IMR-90 (cell line): ENCODE data around the gene SLC6A9. TPM values are rescaled to one million over a fixed set of nuclear protein-coding genes. Genes with fewer than 3 reads are reported as not detected.

ENCODE experiments used
- ATAC-seq: fragments of 200-7000 bp; cut with Tn5 transposase; 2 replicates; pipeline ENCODE4 v1.9.1; 2020; ENCODE audit warnings: low read depth, mild to moderate bottlenecking, moderate library complexity
- BruUV-seq: library from RNA; stranded (reverse); fragments of 400-500 nt; replicated peaks from 2 replicates; lab custom pipeline; 2021; lab: Mats Ljungman, UMichigan
- CTCF ChIA-PET: fragments of 300-600 bp; formaldehyde crosslinking; extraction: SDS; loops from one replicate; lab custom pipeline; 2021; ENCODE audit warnings: antibody characterized with exemption; lab: Yijun Ruan, JAX
- POLR2A ChIA-PET: fragments of 300-600 bp; sonication (Branson Sonifier 250); formaldehyde crosslinking; loops from one replicate; lab custom pipeline; 2022; ENCODE audit warnings: antibody characterized with exemption; ENCODE audit not compliant: unreplicated experiment; lab: Charles Lee
- DNase-seq: peaks from one replicate; pipeline ENCODE4 v3.0.0; 2013
- H2AFZ ChIP-seq: replicated peaks from 2 replicates; pipeline ENCODE3; 2013; ENCODE audit warnings: low read length, mild to moderate bottlenecking; ENCODE audit not compliant: poor library complexity
- H2AK5ac ChIP-seq: 2 replicates; pipeline ENCODE4 v1.6.1; 2013; ENCODE audit warnings: low read depth, low read length, inconsistent platforms
- H2AK9ac ChIP-seq: replicated peaks from 2 replicates; pipeline ENCODE3; 2013; ENCODE audit warnings: mild to moderate bottlenecking, low read depth, low read length, moderate library complexity; ENCODE audit not compliant: poor library complexity
- H2BK120ac ChIP-seq: 2 replicates; pipeline ENCODE4 v1.6.1; 2013; ENCODE audit warnings: low read depth, low read length, inconsistent platforms
- H2BK15ac ChIP-seq: 3 replicates; pipeline ENCODE4 v1.6.1; 2013; ENCODE audit warnings: low read depth, low read length, inconsistent platforms
- H2BK20ac ChIP-seq: 2 replicates; pipeline ENCODE4 v1.6.1; 2013; ENCODE audit warnings: low read depth, mild to moderate bottlenecking, inconsistent platforms, low read length, moderate library complexity
- H2BK5ac ChIP-seq: 2 replicates; pipeline ENCODE4 v1.6.1; 2013; ENCODE audit warnings: mild to moderate bottlenecking, low read depth, low read length, inconsistent platforms; ENCODE audit not compliant: poor library complexity, severe bottlenecking
- H3K14ac ChIP-seq: replicated peaks from 2 replicates; pipeline ENCODE4 v1.6.1; 2013; ENCODE audit warnings: low read depth, low read length, inconsistent platforms
- H3K18ac ChIP-seq: 2 replicates; pipeline ENCODE4 v1.6.1; 2013; ENCODE audit warnings: low read depth, low read length, control low read depth
- H3K23ac ChIP-seq: 2 replicates; pipeline ENCODE4 v1.6.1; 2013; ENCODE audit warnings: low read depth, low read length, inconsistent platforms
- H3K27ac ChIP-seq: 2 replicates; pipeline ENCODE4 v1.5.1; 2013; ENCODE audit warnings: mild to moderate bottlenecking, control low read depth, low read length; ENCODE audit not compliant: insufficient read depth
- H3K27me3 ChIP-seq: 2 replicates; pipeline ENCODE4 v1.6.1; 2013; ENCODE audit warnings: low read length; ENCODE audit not compliant: control insufficient read depth, insufficient read depth
- H3K36me3 ChIP-seq: 2 replicates; pipeline ENCODE4 v1.6.1; 2013; ENCODE audit warnings: low read length, mixed read lengths; ENCODE audit not compliant: control insufficient read depth, insufficient read depth
- H3K4ac ChIP-seq: 2 replicates; pipeline ENCODE4 v1.6.1; 2013; ENCODE audit warnings: low read depth, low read length, inconsistent platforms
- H3K4me1 ChIP-seq: 2 replicates; pipeline ENCODE4 v1.6.1; 2013; ENCODE audit warnings: low read length, mixed read lengths; ENCODE audit not compliant: control insufficient read depth, insufficient read depth
- H3K4me2 ChIP-seq: 2 replicates; pipeline ENCODE4 v1.6.1; 2013; ENCODE audit warnings: low read depth, mild to moderate bottlenecking, control low read depth, low read length, moderate library complexity
- H3K4me3 ChIP-seq: 2 replicates; pipeline ENCODE4 v1.5.1; 2013; ENCODE audit warnings: low read depth, mild to moderate bottlenecking, control low read depth, low read length, moderate library complexity; ENCODE audit not compliant: insufficient read depth
- H3K56ac ChIP-seq: 2 replicates; pipeline ENCODE4 v1.6.1; 2013; ENCODE audit warnings: low read length, inconsistent platforms; ENCODE audit not compliant: insufficient read depth; ENCODE audit errors: extremely low read depth
- H3K79me1 ChIP-seq, 2 experiments: 2 replicates each; pipeline ENCODE4 v1.6.1; 2013; ENCODE audit warnings: low read length in 2 of 2, inconsistent platforms in 1 of 2, low read depth in 1 of 2
- H3K9ac ChIP-seq: 2 replicates; pipeline ENCODE4 v1.6.1; 2013; ENCODE audit warnings: low read depth, low read length, control low read depth
- H3K9me1 ChIP-seq: 2 replicates; pipeline ENCODE4 v1.6.1; 2013; ENCODE audit warnings: low read length, inconsistent platforms; ENCODE audit not compliant: insufficient read depth
- H3K9me3 ChIP-seq: 2 replicates; pipeline ENCODE4 v1.6.1; 2013; ENCODE audit warnings: low read length; ENCODE audit not compliant: control insufficient read depth, insufficient read depth
- H4K20me1 ChIP-seq: 2 replicates; pipeline ENCODE4 v1.6.1; 2013; ENCODE audit warnings: low read length, inconsistent platforms; ENCODE audit not compliant: insufficient read depth
- H4K5ac ChIP-seq: 2 replicates; pipeline ENCODE4 v1.6.1; 2013; ENCODE audit warnings: mild to moderate bottlenecking, low read depth, low read length, control low read depth
- H4K8ac ChIP-seq, 2 experiments: 2 replicates each; pipeline ENCODE4 v1.6.1; 2013; ENCODE audit warnings: low read depth in 2 of 2, low read length in 2 of 2, control low read depth in 1 of 2, inconsistent platforms in 1 of 2
- H4K91ac ChIP-seq: 2 replicates; pipeline ENCODE4 v1.6.1; 2013; ENCODE audit warnings: low read depth, low read length, inconsistent platforms; ENCODE audit not compliant: insufficient read depth
- RFX5 ChIP-seq: IDR thresholded peaks from 2 replicates; pipeline ENCODE4 v1.8.0; 2012; ENCODE audit warnings: low read depth, mild to moderate bottlenecking, low read length, moderate library complexity
- WGBS, 2 experiments: methylation state at CpG; one replicate each; pipeline versions ENCODE4 v1.1.5 to v1.1.7; 2013; ENCODE audit warnings: missing lambda C conversion rate in 2 of 2; ENCODE audit not compliant: insufficient read length in 1 of 2; ENCODE audit errors: extremely low coverage in 2 of 2; 5-methylcytosine and 5-hydroxymethylcytosine counted together
- dilution Hi-C: fragments of 300-500 bp; cut with HindIII; formaldehyde crosslinking; loops from one replicate; pipeline ENCODE4 v1.14.3; 2018; ENCODE audit warnings: low sequenced_read_pairs; ENCODE audit not compliant: unreplicated experiment
- in situ Hi-C: fragments of 300-500 bp; cut with MboI; formaldehyde crosslinking; loops from 3 replicates; pipeline ENCODE4 v1.14.3; 2019; ENCODE audit warnings: low sequenced_read_pairs, inconsistent platforms, mixed read lengths
- intact Hi-C: fragments of 100-400 bp; cut with micrococcal nuclease; formaldehyde crosslinking; loops from 2 replicates; pipeline ENCODE4 v1.10.0; 2022
- polyA plus RNA-seq, 3 experiments: library from polyadenylated mRNA; depleted of rRNA; stranded (reverse); fragments of >200 nt; gene quantifications; 2 replicates each; pipeline ENCODE4 v1.2.3, GENCODE V29; 2012; ENCODE audit warnings: low replicate concordance in 1 of 3
- total RNA-seq: library from RNA; depleted of rRNA; stranded (reverse); fragments of >200 nt; gene quantifications from 2 replicates; pipeline ENCODE4 v1.2.3, GENCODE V29; 2012

The SLC6A9 gene
- total and polyA plus RNA-seq, 2 of the 4 experiments (the other 2 are of a cell fraction) = 2.0 to 6.6 TPM

- no peak overlapping the region for H2AK5ac ChIP-seq
- no peak overlapping the region for H3K4me3 ChIP-seq
- no TSS peak for BruUV-seq
- ChIA-PET POLR2A (no interaction called here), CTCF (interaction anchor here (1.7 kb wide), 1 partner anchor 13 kb away, joined by 4 read pairs; no protein-coding TSS in a partner anchor)
- no peak overlapping the region for H2AK9ac ChIP-seq
- no peak overlapping the region for H2BK20ac ChIP-seq
- in situ Hi-C loops (no loop called here), intact Hi-C loops (no loop called here), dilution Hi-C loops (no loop called here)
- no peak for ATAC-seq
- H2BK15ac ChIP-seq = no peak overlapping the region
- no CpG with 5 or more reads among the region's 4 CpGs for WGBS, 2 experiments
- H3K4ac ChIP-seq = no peak overlapping the region
- H3K4me2 ChIP-seq = no peak overlapping the region
- H3K23ac ChIP-seq = no peak overlapping the region
- no peaks in the 10 kb centered on the region for H3K9me3 ChIP-seq
- no peak overlapping the region for H3K27ac ChIP-seq
- H3K79me1 ChIP-seq = peaks cover 0 to 4% of the 10 kb centered on the region in 2 experiments; a peak in 2 of 4 replicates
- H3K14ac ChIP-seq = no peak overlapping the region
- H2BK120ac ChIP-seq = no peak overlapping the region
- H3K56ac ChIP-seq = no peak overlapping the region
- no peaks in the 10 kb centered on the region for H3K27me3 ChIP-seq
- no peak overlapping the region for H3K9ac ChIP-seq
- H4K91ac ChIP-seq = no peak overlapping the region
- TF ChIP-seq RFX5 = no peak
- no peak for DNase-seq
- H3K36me3 ChIP-seq = no peaks in the 10 kb centered on the region
- no peak overlapping the region for H4K5ac ChIP-seq
- no peak overlapping the region for H3K18ac ChIP-seq
- peaks cover under 1% of the 10 kb centered on the region; the same call in 1 of the 2 replicates for H3K9me1 ChIP-seq
- no peaks in the 10 kb centered on the region for H4K20me1 ChIP-seq
- H2BK5ac ChIP-seq = no peak overlapping the region
- no peak overlapping the region for H2AFZ ChIP-seq
- H3K4me1 ChIP-seq = peaks cover 9% of the 10 kb centered on the region; the same call in 1 of the 2 replicates
- no peak overlapping the region for H4K8ac ChIP-seq
Observed at GRCh38 chr1:44034423-44034822, 3.2 kb upstream of the SLC6A9 start.
